Heart left ventricle (tissue), 16 donors: ENCODE measurements around the gene ATXN1. TPM values are rescaled to one million over a fixed set of nuclear protein-coding genes. Genes with fewer than 3 reads are reported as not detected.

Source experiments
- ATAC-seq, 4 donors: fragments of 200-7000 bp; cut with Tn5 transposase; one replicate each; pipeline ENCODE4 v1.9.1; 2020 to 2022; ENCODE audit warnings: moderate library complexity in 4 of 4, mild to moderate bottlenecking in 3 of 4, moderate number of reproducible peaks in 1 of 4
- DNase-seq, 5 donors: peaks; one replicate each; pipeline ENCODE4 v3.0.0-alpha.2; 2020
- H3K27ac ChIP-seq, 12 donors: fragments of 200-600 bp; sonication (generic) in 4 of 12; one replicate each; pipeline versions ENCODE4 v1.5.0 to v1.8.0; 2016 to 2022; ENCODE audit warnings: mild to moderate bottlenecking in 2 of 12
- H3K27me3 ChIP-seq, 9 donors: fragments of 200-600 bp; sonication (generic) in 2 of 9; one replicate each; pipeline versions ENCODE4 v1.5.1 to v1.8.0; 2016 to 2022; ENCODE audit warnings: mild to moderate bottlenecking in 3 of 9
- H3K36me3 ChIP-seq, 9 donors: fragments of 200-600 bp; sonication (generic) in 2 of 9; one replicate each; pipeline versions ENCODE4 v1.5.0 to v1.8.0; 2018 to 2022; ENCODE audit warnings: mild to moderate bottlenecking in 2 of 9
- H3K4me1 ChIP-seq, 12 donors: fragments of 200-600 bp; sonication (generic) in 4 of 12; one replicate each; pipeline versions ENCODE4 v1.5.0 to v1.8.0; 2016 to 2022; ENCODE audit warnings: mild to moderate bottlenecking in 3 of 12
- H3K4me3 ChIP-seq, 12 donors: fragments of 200-600 bp; sonication (generic) in 4 of 12; one replicate each; pipeline versions ENCODE4 v1.5.0 to v1.8.0; 2017 to 2022; ENCODE audit warnings: mild to moderate bottlenecking in 9 of 12, moderate library complexity in 4 of 12
- H3K9me3 ChIP-seq, 12 donors: fragments of 200-600 bp; sonication (generic) in 4 of 12; one replicate each; pipeline versions ENCODE4 v1.5.0 to v1.8.0; 2016 to 2022; ENCODE audit warnings: mild to moderate bottlenecking in 1 of 12
- POLR2A ChIP-seq, 2 donors: fragments of 450-650 bp; IDR thresholded peaks; one replicate each; pipeline ENCODE4 v1.6.1; 2017; ENCODE audit warnings: antibody characterized with exemption in 2 of 2, mild to moderate bottlenecking in 2 of 2, moderate library complexity in 2 of 2
- WGBS, 4 donors: extraction: QIAGEN DNeasy Blood & Tissue Kit in 2 of 4; methylation state at CpG; one replicate each; pipeline versions ENCODE4 v1.1.5 to v1.1.7; 2013 to 2018; 5-methylcytosine and 5-hydroxymethylcytosine counted together
- intact Hi-C, 10 donors: fragments of 100-400 bp; cut with DNase I; formaldehyde crosslinking; loops; one replicate each; pipeline versions ENCODE4 v1.11.1 to v1.14.2; 2022
- polyA plus RNA-seq, 2 donors: library from polyadenylated mRNA; stranded (reverse); fragments of 200-250 nt; gene quantifications; one replicate each; pipeline ENCODE4 v1.2.3, GENCODE V29; 2013
- total RNA-seq, 9 donors: library from RNA; depleted of rRNA in 2 of 9; stranded (reverse); fragments of >200 nt in 2 of 9; fragmentation: NEBNext Ultra II Directional in 3 of 9; extraction: Animal tissue kit (Norgen Biotek cat#: 25700) in 3 of 9; gene quantifications; one replicate each; pipeline versions ENCODE4 v1.1.0 to v1.2.4, GENCODE V29; 2016 to 2023
- TF ChIP-seq, protein P1 (sequence below), 12 donors: fragments of 200-600 bp; sonication (generic) in 4 of 12; IDR thresholded peaks; one replicate each; pipeline versions ENCODE4 v1.5.0 to v1.8.0; 2018 to 2022; ENCODE audit warnings: antibody characterized with exemption in 12 of 12, mild to moderate bottlenecking in 5 of 12
- donor health status: ischemic (EF 13 %, LVEDD 7.1; RV severe dilation, severe dysfunction).
- donor health status: healthy with polysubstance abuse.
- donor health status: DM: no; HTN: yes; CAD: no.
- donor health status: DM: no; HTN: no; CAD: no.
- donor health status: ischemic (EF 25% LVEDD 6.9; RV normal size, moderate dysfunction).
- donor health status: ischemic (EF 25% LVEDD 5.7; RV mildly dilated, moderate dysfunction).
- donor health status: healthy.
- donor health status: DM: yes; HTN: yes; CAD: no.
- donor health status: ischemic (EF 35%, LVEDD 5.7; RV mildly dilated, moderate dysfunction).
- donor health status: nonischemic (EF 11% LVEDD 7.7; RV severe dilation, severe dysfunction).
- donor health status: DM: yes; HTN: yes; CAD: no.
- donor health status: PGD.
- donor health status: ischemic (EF 29% LVEDD 5.4; RV normal size, mild dysfunction).
- donor health status: nonischemic (EF 23%, LVEDD 6.1; RV moderate dilation, normal function).

Gene ATXN1
- total and polyA plus RNA-seq, 11 donors = 8.7 to 51.8 (median 36.0) TPM

GRCh38 chr6:16302721-16303552, 458.3 kb downstream of the ATXN1 start:
- Histone ChIP-seq H3K4me1 (peaks cover 0 to 9% (median 0%) of the 10 kb centered on the region in 12 donors), H3K27ac (no peak overlapping the region), H3K9me3 (no peaks in the 10 kb centered on the region), H3K4me3 (no peak overlapping the region), H3K27me3 (no peaks in the 10 kb centered on the region), H3K36me3 (peaks cover 0 to 42% (median 14%) of the 10 kb centered on the region in 9 donors)
- WGBS, 4 donors = 49 to 52% (median 52%) methylated on average over 24 to 27 of the region's 27 CpGs
- TF ChIP-seq, protein P1, sequence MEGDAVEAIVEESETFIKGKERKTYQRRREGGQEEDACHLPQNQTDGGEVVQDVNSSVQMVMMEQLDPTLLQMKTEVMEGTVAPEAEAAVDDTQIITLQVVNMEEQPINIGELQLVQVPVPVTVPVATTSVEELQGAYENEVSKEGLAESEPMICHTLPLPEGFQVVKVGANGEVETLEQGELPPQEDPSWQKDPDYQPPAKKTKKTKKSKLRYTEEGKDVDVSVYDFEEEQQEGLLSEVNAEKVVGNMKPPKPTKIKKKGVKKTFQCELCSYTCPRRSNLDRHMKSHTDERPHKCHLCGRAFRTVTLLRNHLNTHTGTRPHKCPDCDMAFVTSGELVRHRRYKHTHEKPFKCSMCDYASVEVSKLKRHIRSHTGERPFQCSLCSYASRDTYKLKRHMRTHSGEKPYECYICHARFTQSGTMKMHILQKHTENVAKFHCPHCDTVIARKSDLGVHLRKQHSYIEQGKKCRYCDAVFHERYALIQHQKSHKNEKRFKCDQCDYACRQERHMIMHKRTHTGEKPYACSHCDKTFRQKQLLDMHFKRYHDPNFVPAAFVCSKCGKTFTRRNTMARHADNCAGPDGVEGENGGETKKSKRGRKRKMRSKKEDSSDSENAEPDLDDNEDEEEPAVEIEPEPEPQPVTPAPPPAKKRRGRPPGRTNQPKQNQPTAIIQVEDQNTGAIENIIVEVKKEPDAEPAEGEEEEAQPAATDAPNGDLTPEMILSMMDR (IDR thresholded peaks at IDR 0.05) = no peak
- no peak for TF ChIP-seq POLR2A (IDR thresholded peaks at IDR 0.05)
- peak in 3 of 4 donors; percentile 22 to 40 (median 23) for ATAC-seq
- intact Hi-C loops = no loop called here
- no peak for DNase-seq

- no peaks in the 10 kb centered on the region for H3K9me3 ChIP-seq
- H3K27ac ChIP-seq = no peak overlapping the region
- peaks cover 0 to 42% (median 15%) of the 10 kb centered on the region in 9 donors for H3K36me3 ChIP-seq
- TF ChIP-seq, protein P1 (IDR thresholded peaks at IDR 0.05) = no peak
- H3K4me1 ChIP-seq = peaks cover 0 to 9% (median 0%) of the 10 kb centered on the region in 12 donors
- H3K27me3 ChIP-seq = no peaks in the 10 kb centered on the region
- intact Hi-C loops = no loop called here
- 79 to 86% (median 81%) methylated on average over 7 of the region's 7 CpGs for WGBS, 4 donors
- DNase-seq (no peak), ATAC-seq (no peak)
- no peak overlapping the region for H3K4me3 ChIP-seq
These were observed 459.7 kb downstream of the ATXN1 start for GRCh38 chr6:16301511-16301910.

DNA sequence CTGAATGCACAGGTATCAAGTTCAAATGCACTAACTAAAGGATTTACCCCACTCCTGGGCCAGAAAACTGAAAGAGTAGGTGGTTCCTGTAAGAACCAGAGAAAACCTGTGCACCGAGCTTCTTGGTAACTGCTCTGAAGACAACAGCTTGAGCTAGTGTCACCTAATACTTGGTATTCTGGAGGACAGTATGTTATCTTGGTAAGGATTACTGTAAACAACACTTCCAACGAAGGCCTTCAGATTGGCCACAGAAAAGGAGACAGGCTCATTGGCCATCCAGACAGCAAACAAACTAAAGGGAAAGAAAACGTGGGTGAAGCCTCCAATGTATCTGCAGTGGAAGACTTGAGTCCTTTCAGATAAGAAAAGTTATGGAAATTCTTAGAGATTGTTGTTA, 461.4 kb downstream of the ATXN1 start:
- intact Hi-C loops = no loop called here
- peaks cover 0 to 9% (median 0%) of the 10 kb centered on the region in 12 donors for H3K4me1 ChIP-seq
- no peak overlapping the region for H3K4me3 ChIP-seq
- H3K9me3 ChIP-seq = no peaks in the 10 kb centered on the region
- DNase-seq (no peak), ATAC-seq (no peak)
- WGBS, 4 donors = 85 to 94% (median 92%) methylated on average over 3 of the region's 3 CpGs
- H3K27ac ChIP-seq = no peak overlapping the region
- TF ChIP-seq POLR2A (IDR thresholded peaks at IDR 0.05) = no peak
- TF ChIP-seq, protein P1 (IDR thresholded peaks at IDR 0.05) = no peak
- no peaks in the 10 kb centered on the region for H3K27me3 ChIP-seq
- H3K36me3 ChIP-seq = peaks cover 0 to 39% (median 13%) of the 10 kb centered on the region in 9 donors

DNA sequence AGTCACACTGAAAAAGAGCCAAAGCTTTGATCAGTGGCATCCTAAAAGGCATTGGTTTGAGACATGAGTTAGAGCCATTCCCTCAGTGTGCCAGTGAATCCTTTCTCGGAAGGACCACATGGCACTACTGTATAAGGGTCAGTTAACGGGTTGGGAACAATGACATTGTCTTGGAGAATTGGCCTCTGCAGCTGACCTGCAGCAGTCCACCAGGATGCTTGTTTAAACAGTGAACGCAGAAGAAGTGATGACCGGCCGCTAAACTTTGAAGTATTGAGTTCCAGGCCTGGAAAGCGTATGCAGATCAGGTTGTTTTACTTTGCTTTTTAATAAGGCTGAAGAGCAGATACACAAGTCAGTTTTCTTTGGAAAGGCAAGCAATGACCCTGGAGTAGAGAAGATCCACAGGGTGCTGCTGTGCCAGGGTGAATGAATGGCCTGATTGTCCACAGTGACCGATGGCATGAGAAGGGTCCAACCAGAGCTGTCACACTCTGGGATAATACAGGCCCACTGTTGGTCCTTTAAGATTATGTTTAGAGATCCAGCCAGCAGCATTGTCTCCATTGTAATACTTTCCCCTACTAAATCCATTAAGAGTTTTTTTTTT, 465.1 kb downstream of the ATXN1 start:
- Histone ChIP-seq H3K27ac (no peak overlapping the region), H3K27me3 (no peaks in the 10 kb centered on the region), H3K4me3 (no peak overlapping the region), H3K4me1 (no peaks in the 10 kb centered on the region), H3K36me3 (peaks cover 0 to 61% (median 32%) of the 10 kb centered on the region in 9 donors), H3K9me3 (no peaks in the 10 kb centered on the region)
- DNase-seq (no peak), ATAC-seq (no peak)
- 91 to 95% (median 94%) methylated on average over 7 of the region's 7 CpGs for WGBS, 4 donors
- no peak for TF ChIP-seq POLR2A (IDR thresholded peaks at IDR 0.05)
- TF ChIP-seq, protein P1 (IDR thresholded peaks at IDR 0.05) = no peak
- intact Hi-C loops = no loop called here
